GM12892 (cell line): ENCODE measurements around the gene MED15.

Source experiments
- POLR2A ChIP-seq: IDR thresholded peaks from 2 replicates; pipeline ENCODE4 v1.6.1; 2011; ENCODE audit warnings: low read depth, low read length, control low read depth
- POLR2AphosphoS5 ChIP-seq: IDR thresholded peaks from 2 replicates; pipeline ENCODE4 v1.6.1; 2011; ENCODE audit warnings: low read depth, low read length, control low read depth
- TAF1 ChIP-seq: IDR thresholded peaks from 2 replicates; pipeline ENCODE4 v1.6.1; 2011; ENCODE audit warnings: low read depth, mild to moderate bottlenecking, control low read depth, low read length, borderline replicate concordance

DNA sequence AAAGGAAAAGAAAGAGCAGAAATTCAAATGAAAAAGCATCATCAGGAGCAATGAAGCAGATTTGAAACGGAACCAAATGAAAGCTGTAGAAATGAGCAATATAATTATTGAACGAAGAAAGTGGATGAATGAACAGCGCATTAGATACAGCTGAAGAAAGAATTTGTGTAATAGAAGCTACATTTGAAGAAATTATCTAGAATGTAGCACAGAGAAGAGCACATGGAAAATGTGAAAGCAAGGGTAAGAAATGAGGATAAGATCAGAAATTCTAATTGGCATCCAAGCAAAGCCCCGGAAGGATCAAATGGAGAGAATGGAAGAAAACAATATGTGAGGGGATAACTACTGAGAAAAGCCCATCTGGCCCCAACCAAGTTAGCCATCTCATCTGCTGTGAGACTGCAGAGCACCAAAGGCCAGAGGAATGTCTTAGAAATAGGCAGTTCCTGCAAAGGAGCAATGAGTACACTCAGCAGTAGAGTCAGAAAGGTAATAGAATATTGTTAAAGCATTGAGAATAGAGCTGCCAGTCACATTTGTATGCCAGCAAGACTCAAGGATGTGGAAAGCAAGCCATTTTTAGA, 51.9 kb downstream of the MED15 start:
- TF ChIP-seq POLR2AphosphoS5 (no peak), POLR2A (no peak), TAF1 (no peak)
